Activated CD4-positive, alpha-beta T cell treated with anti-CD3 and anti-CD28 coated beads, Interleukin-10, Interleukin-2, amounts not matched to agents 100 ng/mL and 50 ng/mL, durations not matched to agents 16 hours and 8 hours (primary cell): ENCODE results near the gene CWF19L2.
"Not testable (repeated sequence)": the region's sequence is repeated elsewhere in the genome, so short reads cannot be mapped to it uniquely, and the experiment has no call there.

ENCODE experiments used
- DNase-seq: peaks from one replicate; pipeline ENCODE4 v3.0.0-alpha.2; 2020

CWF19L2 gene

DNA sequence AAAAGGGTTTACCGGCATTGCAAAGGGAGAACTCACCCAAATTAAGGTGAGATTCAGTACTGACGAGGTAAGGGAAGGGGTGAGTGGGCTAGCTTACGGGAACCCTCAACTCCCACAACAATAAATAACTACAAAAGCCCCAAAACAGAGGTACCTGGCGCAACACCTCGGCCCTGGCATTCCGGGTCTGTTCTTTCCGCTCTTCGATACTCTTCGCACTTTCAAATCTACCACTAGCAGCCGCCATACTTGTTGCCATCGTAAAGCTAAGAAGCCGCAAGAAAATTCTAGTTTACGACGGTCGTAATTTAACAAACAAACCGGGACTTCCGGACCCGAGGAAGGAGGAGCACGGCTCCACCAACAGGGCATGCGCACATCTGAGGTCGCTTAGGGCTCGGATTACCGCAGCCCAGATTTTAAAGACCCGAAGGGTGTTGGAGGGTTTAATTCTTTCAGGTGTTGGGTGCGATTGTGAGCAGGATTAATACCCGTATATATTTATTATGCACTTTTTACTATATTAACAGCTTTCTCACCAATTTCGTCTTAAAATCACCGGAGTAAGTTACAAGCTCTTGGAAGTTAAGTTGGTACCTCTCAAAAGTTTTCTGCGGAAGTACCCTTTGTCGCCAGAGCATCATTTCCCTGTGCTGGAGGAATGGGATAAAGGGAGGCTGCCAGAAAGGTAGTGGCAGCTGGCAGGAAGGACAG, at the start of gene CWF19L2:
CWF19L2 (minus strand) TSS at position 268 of the 714 bp plus-strand sequence; CDS start at position 259, 9 bp downstream.
- DNase-seq, result peak; percentile 95

DNA sequence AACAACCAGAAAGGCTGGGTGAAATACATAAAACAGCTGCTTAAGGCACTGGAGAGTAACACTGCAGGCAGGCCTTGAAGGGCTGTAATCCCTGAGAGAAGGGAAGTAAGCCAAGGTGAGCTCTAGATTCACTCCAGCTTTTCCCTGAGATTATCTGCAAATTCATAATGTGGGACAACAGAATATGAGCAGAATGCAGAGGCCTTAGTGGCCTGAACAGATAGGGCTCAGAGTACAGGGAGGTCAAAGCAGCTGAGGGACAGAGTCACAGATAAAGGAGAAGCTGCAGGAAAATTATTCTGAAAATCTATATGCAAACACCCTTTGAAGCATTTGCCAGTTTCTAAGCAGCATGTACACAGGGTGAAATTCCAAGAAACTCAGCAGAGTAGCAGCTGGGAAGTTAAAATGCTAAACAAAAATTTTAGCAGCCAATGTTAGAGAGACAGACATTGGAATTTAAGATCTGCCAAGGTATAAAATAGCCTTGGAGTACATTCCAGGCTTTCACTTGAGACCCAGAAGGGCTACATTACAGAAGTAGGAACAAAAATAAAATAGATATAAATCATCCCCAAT, 48.1 kb upstream of the CWF19L2 start:
- no peak for DNase-seq

DNA sequence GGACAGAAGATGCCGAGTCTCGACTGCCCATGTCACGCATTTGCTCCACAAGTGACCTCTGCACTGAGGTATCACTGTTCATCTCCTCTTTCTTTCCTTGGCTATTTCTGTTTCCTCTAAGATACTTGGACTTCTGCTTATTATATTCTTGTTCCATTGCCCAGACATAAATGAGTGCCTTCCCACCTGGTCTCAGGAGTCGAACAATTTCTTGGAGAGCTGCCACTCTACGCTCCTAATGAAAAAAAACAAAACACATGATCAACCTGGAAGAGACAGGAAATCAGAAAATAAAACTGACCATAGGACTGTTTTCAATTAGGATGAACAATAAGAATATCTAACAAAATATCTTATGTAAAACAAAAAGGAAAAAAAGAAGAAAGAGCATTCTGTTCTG, 47.4 kb upstream of the CWF19L2 start:
- DNase-seq, result no peak

DNA sequence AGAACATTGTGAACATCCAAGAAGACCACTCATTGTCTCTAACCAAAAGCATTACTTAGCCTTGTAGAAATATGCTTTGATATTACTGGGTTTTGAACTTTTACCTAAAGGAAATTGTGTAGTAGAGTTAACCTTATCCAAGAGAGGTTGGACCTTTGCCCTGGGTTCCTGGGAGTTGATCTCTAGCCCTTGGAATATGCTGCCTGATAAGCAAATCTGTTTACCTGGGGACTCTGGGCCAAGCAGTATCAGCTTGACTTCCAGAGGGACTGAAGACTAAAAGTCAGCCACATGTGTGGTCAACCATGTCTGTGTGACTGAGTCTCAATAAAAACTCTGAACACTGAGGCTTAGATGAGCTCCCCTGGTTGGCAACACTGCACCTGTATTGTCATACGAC, 44.1 kb upstream of the CWF19L2 start:
- no peak for DNase-seq

DNA sequence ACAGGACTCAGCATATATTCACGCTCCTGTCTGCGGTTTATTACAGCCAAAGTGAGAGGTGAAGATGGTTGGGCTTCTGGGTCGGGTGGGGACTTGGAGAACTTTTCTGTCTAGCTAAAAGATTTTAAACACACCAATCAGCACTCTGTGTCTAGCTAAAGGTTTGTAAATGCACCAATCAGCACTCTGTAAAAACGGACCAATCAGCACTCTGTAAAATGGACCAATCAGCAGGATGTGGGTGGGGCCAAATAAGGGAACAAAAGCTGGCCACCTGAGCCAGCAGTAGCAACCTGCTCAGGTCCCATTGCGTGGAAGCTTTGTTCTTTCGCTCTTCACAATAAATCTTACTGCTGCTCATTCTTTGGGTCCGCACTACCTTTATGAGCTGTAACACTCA, 39.7 kb upstream of the CWF19L2 start:
- not testable (repeated sequence) for DNase-seq

DNA sequence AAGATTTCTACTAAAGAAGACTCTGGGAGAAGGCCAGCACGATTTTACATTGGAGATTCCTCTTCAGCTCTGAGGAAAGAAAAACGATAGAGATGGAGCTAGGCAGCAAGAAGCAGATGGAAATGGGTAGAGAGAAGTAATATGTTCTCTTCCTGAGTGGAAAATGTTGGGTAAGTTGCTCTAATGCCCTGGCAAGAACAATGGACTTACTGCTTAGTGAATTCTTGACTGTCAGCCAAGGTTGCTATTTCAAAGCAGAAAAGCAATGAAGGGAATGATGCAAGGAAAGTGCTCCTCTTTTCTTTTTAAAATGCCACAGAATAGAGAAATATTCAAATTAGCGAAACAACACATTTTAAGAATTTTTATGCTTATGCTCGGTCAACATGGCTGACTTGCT, 38.4 kb upstream of the CWF19L2 start:
- no peak for DNase-seq

DNA sequence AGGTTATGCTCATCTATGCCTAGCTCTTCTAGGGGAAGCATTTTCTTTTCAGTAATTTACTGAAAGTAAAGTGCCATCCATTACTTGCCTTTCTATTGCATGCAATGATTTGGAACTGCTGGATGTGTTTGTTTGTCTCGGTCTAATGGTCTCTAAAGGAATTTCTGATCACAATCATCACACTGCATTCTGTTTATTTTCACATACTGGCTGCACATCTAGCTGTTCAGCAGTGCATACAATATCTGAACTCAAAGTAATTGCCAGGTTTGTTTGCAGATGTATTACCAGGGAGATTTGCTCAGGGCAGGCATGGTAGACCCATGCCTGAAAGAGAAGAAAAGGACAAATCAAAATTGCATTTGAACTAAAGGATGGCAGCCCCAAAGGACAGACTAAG, 36.4 kb upstream of the CWF19L2 start:
- no peak for DNase-seq

DNA sequence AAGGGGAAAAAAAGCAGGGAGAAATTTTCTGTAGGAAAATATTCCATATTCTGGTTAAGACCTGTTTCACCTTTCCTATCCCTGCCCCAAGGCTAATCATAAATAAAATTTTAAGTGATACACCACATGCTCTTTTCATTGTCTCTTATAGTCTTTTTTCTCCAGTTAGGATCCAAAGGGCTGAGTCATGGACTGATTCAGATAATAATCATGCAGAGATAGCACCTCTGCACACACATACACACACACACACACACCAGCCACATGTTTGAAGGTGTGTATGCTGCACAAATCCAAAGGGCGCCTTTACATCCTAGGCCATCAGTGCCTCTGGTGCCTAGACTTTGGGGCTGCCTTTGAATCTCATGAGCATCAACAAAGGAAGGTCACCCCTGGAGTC, 35.5 kb upstream of the CWF19L2 start:
- DNase-seq, result no peak

DNA sequence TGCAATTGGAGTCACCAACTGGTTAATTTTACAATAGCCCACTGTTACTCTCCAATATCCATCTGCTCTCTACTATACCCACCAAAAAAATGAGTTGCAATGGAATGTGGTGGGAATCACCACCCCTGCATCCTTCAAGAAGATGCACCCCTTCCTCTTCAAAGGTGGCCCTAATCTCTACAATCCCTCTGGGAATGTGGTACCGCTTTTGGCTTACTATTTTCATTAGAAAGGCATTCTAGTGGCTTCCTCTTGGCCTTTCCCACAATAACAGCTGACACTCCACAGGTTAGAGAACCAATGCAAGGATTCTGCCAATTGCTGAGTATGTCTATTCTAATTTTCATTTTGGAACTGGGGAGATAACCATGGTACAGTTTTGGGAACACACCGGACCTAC, 33.2 kb upstream of the CWF19L2 start:
- DNase-seq, result no peak

DNA sequence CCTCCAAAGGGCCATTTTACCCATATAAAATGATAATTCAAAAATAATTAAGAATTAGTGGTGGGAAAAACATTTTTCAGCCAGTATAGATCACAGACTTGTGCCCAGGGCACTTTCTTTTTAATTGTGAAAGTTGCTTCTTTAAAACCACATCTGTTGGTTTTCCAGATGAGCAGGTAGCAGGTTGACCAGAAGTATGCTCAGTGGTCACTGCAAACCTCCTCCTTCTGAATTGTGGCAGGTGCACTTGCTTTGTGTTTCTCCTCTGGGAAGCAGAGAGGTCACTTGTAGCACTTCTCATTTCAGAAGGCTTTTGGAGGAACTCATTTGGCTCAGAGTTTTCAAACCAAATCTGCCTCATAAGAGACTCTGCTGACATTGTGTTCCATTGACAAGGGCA, 24.6 kb upstream of the CWF19L2 start:
- DNase-seq, result no peak

DNA sequence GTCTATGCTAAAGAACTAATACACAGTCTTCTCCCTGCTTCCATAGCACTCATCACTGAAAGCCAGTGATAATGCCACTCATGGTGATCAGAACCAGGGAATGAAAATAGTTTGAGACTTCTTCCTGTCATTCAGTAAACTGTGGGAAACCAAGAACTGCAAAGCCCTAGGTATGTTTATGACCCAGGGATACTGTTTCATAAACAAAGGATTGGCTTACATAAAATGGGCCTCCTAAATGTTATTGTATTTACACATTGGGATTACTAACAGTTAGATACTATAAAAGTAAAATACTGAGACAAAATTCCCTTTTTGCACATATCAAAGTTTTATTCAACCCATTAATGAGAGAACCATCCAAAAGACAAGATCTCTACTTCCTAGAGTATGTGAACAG, 21.3 kb upstream of the CWF19L2 start:
- DNase-seq, result no peak

DNA sequence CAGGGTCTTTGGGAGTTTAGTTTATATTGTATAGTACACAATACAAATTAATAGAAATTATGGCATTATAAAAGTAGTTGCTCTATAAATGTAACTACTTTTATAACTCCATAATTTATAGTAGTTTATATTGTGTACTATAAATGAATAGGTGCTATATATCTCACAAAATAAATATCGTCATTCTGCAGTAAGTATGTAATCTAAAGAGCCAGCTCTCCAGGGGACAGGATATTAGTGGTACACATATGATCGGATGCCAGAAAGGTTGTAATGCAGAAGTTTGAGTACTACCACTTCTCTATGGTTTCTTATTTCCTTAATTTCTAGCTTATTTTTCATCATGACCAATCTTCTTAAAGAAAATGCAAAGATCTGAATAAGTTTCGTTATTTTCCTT, 20.2 kb upstream of the CWF19L2 start:
- DNase-seq, result no peak

DNA sequence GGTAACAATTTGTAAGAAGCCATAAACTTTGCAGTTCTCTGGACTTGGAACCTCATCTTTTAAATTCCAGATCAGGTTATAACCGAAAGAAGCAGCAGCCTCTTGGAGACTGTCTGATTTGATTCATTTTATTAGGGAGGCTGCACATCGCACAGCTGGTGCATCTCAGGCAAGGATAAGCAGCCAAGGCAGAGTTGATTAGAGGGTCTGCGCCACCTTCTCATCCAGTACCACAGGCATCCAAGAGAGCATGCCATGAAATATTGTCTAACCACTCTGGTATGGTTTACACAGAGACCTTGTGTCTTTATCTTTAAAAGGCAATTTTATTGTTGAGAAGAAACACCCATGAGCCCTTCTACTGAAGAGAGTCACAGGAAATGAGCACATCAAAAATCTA, 16.2 kb upstream of the CWF19L2 start:
- DNase-seq, result no peak

DNA sequence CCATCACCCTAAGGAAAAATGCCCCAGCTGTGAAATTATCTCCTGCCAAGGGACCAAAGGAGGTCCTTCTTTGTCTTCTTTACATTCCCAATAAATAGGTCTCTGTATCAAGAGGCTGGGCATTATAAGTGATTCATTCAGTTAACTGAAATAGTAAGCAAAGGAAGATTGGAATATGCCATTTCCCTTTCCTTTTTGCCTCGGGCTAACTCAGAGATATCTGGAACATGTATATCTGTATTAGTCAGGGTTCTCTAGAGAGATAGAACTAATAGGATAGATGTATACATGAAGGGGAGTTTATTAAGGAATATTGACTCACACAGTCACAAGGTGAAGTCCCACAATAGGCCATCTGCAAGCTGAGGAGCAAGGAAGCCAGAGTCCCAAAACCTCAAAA, 15.3 kb upstream of the CWF19L2 start:
- DNase-seq, result no peak

DNA sequence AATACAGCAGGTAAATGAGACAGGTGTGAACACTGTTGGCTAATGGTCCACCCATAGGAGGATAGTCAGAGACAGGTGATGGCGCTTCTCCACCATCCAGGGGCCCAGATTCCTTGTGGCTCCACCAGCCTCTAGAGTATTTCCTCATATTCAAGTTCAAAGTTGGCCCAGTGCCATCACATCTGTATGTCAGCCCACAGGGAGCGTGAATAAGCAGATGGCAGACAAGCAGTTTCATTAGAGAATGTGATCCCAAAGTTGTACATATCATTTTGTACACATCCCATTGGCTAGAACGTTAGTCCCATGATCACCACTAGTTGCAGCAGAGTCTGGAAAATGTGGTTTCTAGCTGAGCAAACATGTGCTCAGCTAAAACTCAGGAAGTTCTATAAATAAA, 11.0 kb upstream of the CWF19L2 start:
- no peak for DNase-seq

DNA sequence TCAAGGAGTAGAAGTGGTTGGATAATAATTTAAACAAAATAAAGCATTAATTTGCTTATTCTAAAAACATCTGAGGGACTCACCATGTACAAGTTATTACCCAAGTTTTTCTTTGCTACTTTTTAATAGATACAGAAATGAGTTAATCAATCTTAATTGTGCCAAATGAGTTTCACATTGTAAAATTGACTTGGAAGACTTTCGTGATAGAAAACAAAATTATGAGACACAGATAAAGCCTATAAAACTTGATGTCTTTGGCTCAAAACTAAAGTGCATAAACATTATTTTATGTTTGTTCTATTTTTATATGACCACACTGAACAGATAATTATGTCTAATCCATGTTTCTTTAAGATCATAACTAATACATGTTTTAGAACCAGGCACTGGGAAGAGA, 10.1 kb upstream of the CWF19L2 start:
- DNase-seq, result no peak

DNA sequence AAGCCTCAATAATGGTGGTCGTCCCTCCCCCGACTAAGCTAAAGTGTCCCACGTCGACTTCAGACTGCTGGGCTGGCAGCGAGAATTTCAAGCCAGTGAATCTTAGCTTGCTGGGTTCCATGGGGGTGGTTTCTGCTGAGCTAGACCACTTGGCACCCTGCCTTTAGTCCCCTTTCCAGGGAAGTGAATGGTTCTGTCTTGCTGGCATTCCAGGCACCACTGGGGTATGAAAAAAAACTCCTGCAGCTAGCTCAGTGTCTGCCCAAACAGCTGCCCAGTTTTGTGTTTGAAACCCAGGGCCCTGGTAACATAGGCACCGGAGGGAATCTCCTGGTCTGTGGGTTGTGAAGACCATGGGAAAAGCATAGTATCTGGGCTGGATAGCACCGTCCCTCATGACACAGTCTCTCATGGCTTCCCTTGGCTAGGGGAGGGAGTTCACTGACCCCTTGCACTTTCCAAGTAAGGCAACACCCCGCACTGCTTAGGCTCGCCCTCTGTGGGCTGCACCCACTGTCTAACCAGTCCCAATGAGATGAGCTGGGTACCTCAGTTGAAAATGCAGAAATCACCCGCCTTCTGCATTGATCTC, 8.7 kb upstream of the CWF19L2 start:
- DNase-seq, result not testable (repeated sequence)

DNA sequence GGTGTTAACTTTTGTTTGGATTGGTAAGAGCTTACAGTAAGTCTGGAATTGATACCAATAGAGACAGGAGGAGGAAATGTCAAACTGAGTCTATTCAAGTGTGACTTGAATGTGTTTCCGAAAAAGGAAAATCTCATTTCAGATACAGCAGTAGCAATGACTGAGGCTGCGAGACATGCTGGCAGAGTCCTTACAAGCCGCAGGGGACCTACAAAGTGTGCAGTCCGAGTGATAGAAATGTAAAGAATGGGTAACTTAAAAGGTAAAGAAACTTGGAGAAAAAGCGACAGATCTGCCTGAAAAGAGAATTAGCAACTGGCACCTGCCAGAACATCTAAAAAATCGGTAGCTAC, 444 bp downstream of the CWF19L2 start:
- DNase-seq, result peak; percentile 26

DNA sequence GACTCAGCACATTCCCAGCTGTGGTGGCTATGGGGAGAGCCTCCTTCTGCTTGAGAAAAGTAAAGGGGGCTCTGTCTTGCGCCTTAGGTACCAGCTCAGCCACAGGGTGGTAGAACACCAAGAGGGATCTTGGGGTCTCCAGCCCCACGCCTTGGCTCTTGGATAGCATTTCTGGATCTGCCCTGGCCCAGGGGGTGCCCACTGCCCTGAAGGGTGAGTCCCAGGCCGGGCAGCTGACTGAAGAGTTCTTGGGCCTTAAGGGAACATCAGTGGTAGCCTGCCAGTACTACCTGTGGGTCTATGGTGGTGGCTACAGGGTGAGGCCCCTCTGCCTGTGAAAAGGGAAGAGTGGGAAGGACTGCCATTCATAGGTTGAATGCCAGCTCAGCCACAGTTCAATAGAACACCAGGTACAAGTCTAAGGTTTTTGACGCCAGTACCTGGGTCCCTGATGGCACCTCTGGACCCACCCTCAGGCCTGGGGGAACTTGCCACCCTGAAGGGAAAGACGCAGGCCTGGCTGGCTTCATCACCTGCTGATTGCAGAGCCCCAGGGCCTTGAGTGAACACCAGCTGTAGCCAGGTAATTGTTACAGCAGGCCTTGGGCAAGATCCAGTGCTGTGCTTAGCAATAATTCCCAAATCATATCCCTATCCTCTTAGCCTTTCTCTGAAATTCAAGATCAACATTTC, 3.9 kb downstream of the CWF19L2 start:
- no peak for DNase-seq

DNA sequence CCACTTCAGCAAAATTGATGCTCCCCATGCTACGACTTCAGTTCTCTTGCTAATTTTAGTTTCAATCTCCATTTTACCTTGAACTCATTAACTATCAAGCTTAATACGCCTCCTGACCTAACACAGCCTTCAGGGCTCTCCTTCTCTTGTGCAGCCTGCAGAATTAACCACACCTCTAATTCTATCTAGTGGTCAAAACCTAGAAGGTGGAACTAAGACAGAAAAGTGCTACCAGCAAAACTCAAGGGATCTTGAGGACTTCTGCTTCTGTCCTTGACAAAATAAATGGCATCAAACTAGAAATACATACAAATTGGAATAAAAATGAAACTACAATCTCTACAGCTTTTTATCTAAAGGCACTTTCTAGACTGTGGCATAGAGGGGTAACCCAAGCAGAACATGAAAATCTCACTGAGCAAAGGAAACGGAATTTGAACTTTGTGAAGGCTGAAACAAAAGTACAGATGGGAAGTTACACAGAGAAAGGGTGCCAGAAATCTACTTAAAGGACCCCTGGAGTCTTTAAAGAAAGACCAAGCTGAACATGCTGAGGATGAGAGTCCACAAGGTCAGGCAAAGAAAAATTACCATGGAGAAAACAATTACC, 10.7 kb downstream of the CWF19L2 start:
- no peak for DNase-seq

DNA sequence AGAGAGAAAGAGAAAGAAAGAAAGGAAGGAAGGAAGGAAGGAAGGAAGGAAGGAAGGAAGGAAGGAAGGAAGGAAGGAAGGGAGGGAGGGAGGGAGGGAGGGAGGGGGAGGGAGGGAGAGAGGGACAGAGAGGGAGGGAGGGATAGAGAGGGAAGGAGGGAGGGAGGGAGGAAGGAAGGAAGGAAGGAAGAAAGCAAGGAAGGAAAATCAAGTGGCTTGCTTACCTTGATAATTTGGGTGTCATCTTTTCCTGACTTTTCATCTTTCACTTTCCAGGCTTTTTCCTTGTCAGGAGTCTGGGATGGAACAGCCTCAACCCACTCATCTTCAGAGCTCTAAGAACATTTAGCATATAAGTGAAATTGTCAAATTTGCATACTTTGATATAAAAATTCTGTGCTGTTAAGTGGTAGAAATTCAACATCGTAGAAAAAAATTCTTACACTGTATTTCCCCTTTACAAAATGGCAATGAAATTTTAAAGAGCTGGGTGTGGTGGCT, 14.9 kb downstream of the CWF19L2 start:
- DNase-seq, result no peak

DNA sequence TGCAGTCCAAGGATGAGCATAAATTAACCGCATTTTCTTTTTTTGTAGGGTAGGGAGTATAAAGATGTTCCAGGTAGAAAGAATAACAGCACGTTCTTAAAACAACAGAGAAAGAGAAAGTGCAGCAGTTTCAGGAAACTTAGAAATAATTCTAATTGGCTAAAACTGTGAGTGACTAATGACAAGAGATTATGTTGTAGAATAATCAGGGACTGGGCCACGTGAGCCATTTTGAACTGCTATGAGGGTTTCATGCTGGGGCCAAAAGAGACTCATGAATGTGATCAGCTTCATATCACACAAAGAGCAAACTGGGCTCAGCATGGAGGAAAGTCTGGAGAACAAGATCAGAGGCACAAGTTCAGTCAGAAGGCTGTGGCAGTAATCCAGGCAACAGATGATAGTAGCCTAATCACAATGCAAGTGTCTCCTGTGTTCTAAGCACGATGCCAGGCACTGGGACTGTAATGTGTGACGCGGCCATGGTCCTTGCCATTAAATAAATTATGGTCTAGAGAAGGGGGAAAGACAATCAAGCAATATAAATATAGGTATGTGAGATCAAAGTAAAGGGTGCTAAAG, 17.9 kb downstream of the CWF19L2 start:
- DNase-seq, result no peak

DNA sequence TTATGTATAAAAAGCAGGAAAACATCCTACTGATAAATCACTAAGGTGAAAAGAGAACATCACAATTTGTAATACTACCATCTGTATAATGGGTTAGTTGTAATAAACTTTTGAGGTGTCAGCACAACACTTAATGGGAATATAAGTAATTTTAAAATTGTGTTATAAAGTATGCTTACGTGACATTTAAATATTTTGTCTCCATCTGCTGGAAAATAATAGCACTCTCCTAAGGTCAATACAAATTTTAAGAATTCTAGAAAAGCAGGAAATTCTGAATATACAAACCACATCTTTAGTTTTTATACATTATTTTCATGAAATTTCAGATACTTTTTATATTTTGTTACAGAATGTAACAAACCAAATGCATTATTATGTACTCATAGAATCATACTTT, 19.5 kb downstream of the CWF19L2 start:
- DNase-seq, result no peak
